ENCODE measurements around the gene NR5A2.

NR5A2 gene

GRCh38 chr1:200081151-200081968 lies 53.9 kb downstream of the NR5A2 start:
- no peak for TF ChIP-seq CTCF (IDR thresholded peaks at IDR 0.05)
- no peaks in the 10 kb centered on the region for H3K27me3 ChIP-seq (ENCODE audit: control insufficient read depth, insufficient read depth, low read length)
- no peak overlapping the region for H3K27ac ChIP-seq
- no peaks in the 10 kb centered on the region for H3K79me2 ChIP-seq
- no peak overlapping the region for H2AFZ ChIP-seq
- H3K4me1 ChIP-seq = no peaks in the 10 kb centered on the region
- H3K4me2 ChIP-seq (ENCODE audit: low read length) = no peak overlapping the region
- no peak overlapping the region for H3K4me3 ChIP-seq (ENCODE audit: low read depth, low read length)
- H3K36me3 ChIP-seq (ENCODE audit: control insufficient read depth, insufficient read depth, low read length) = no peaks in the 10 kb centered on the region
- no peak overlapping the region for H3K9ac ChIP-seq
- H3K9me3 ChIP-seq (ENCODE audit: control insufficient read depth, low read length) = no peaks in the 10 kb centered on the region

GRCh38 chr1:200081969-200082245 lies 54.4 kb downstream of the NR5A2 start:
- Histone ChIP-seq H3K4me3 (ENCODE audit: low read depth, low read length) (no peak overlapping the region), H2AFZ (no peak overlapping the region), H3K79me2 (no peaks in the 10 kb centered on the region), H3K27me3 (ENCODE audit: control insufficient read depth, insufficient read depth, low read length) (no peaks in the 10 kb centered on the region), H3K9ac (no peak overlapping the region), H3K36me3 (ENCODE audit: control insufficient read depth, insufficient read depth, low read length) (no peaks in the 10 kb centered on the region), H3K4me2 (ENCODE audit: low read length) (no peak overlapping the region), H3K4me1 (no peaks in the 10 kb centered on the region), H3K27ac (no peak overlapping the region), H3K9me3 (ENCODE audit: control insufficient read depth, low read length) (no peaks in the 10 kb centered on the region)
- no peak for TF ChIP-seq CTCF (IDR thresholded peaks at IDR 0.05)

- Histone ChIP-seq H3K27ac (no peak overlapping the region), H3K4me2 (ENCODE audit: low read length) (no peak overlapping the region), H3K27me3 (ENCODE audit: control insufficient read depth, insufficient read depth, low read length) (no peaks in the 10 kb centered on the region), H2AFZ (no peak overlapping the region), H3K79me2 (no peaks in the 10 kb centered on the region), H3K4me1 (no peaks in the 10 kb centered on the region), H3K4me3 (ENCODE audit: low read depth, low read length) (no peak overlapping the region), H3K9me3 (ENCODE audit: control insufficient read depth, low read length) (no peaks in the 10 kb centered on the region), H3K9ac (no peak overlapping the region), H3K36me3 (ENCODE audit: control insufficient read depth, insufficient read depth, low read length) (no peaks in the 10 kb centered on the region)
- TF ChIP-seq CTCF (IDR thresholded peaks at IDR 0.05) = no peak
Observed at GRCh38 chr1:200082329-200082728, 54.8 kb downstream of the NR5A2 start.

- no peak overlapping the region for H2AFZ ChIP-seq
- H3K9ac ChIP-seq = no peak overlapping the region
- no peaks in the 10 kb centered on the region for H3K4me1 ChIP-seq
- no peak overlapping the region for H3K4me2 ChIP-seq (ENCODE audit: low read length)
- H3K9me3 ChIP-seq (ENCODE audit: control insufficient read depth, low read length) = no peaks in the 10 kb centered on the region
- no peak overlapping the region for H3K27ac ChIP-seq
- no peaks in the 10 kb centered on the region for H3K27me3 ChIP-seq (ENCODE audit: control insufficient read depth, insufficient read depth, low read length)
- H3K79me2 ChIP-seq = no peaks in the 10 kb centered on the region
- no peak overlapping the region for H3K4me3 ChIP-seq (ENCODE audit: low read depth, low read length)
- H3K36me3 ChIP-seq (ENCODE audit: control insufficient read depth, insufficient read depth, low read length) = no peaks in the 10 kb centered on the region
- TF ChIP-seq CTCF (IDR thresholded peaks at IDR 0.05) = no peak
Observed at GRCh38 chr1:200090252-200091159, 63.0 kb downstream of the NR5A2 start.

Measured in parathyroid adenoma (tissue), 2 donors.